Measurements from ENCODE around the gene CRYBA1. TPM values are rescaled to one million over a fixed set of nuclear protein-coding genes. Genes with fewer than 3 reads are reported as not detected.
"Not testable (repeated sequence)": the region's sequence is repeated elsewhere in the genome, so short reads cannot be mapped to it uniquely, and the experiment has no call there.

Gene CRYBA1
- total RNA-seq, 1 donor from 2014 or later = 0.84 TPM

GRCh38 chr17:29233301-29233700 is 13.4 kb upstream of the CRYBA1 start:
- Histone ChIP-seq H3K36me3 (no peaks in the 10 kb centered on the region), H3K79me2 (ENCODE audit: low read depth) (no peaks in the 10 kb centered on the region), H3F3A (ENCODE audit: low read depth) (no peaks in the 10 kb centered on the region), H3K9me3 (ENCODE audit: low read depth) (no peaks in the 10 kb centered on the region), H3K4me3 (no peak overlapping the region), H3K27ac (no peak overlapping the region), H3K4me2 (no peak overlapping the region), H3K27me3 (no peaks in the 10 kb centered on the region), H3K4me1 (no peaks in the 10 kb centered on the region), H3K9ac (no peak overlapping the region), H2AFZ (replicated peaks) (no peak overlapping the region), H4K20me1 (ENCODE audit: low read depth) (no peaks in the 10 kb centered on the region)
- H3K4me1 Mint-ChIP-seq = peaks cover 2% of the 10 kb centered on the region
- no peaks in the 10 kb centered on the region for H3K9me3 Mint-ChIP-seq
- no peak overlapping the region for H3K4me3 Mint-ChIP-seq
- H3K27me3 Mint-ChIP-seq (ENCODE audit: insufficient read depth, low read depth) = peaks cover 5% of the 10 kb centered on the region
- no peaks in the 10 kb centered on the region for H3K36me3 Mint-ChIP-seq
- DNase-seq (ENCODE audit: low spot score) = no peak
- TF ChIP-seq EZH2phosphoT487 (IDR thresholded peaks at IDR 0.05) = no peak
- no peak for TF ChIP-seq EZH2 (IDR thresholded peaks at IDR 0.05)
- no peak for TF ChIP-seq CTCF (IDR thresholded peaks at IDR 0.05)
- H3K27ac Mint-ChIP-seq = no peak overlapping the region

- H3K27me3 Mint-ChIP-seq (ENCODE audit: insufficient read depth, low read depth); H2AFZ ChIP-seq (replicated peaks); H3K9me3 Mint-ChIP-seq; H3K79me2 ChIP-seq (ENCODE audit: low read depth); H3F3A ChIP-seq (ENCODE audit: low read depth); H4K20me1 ChIP-seq (ENCODE audit: low read depth); H3K9ac ChIP-seq; H3K27me3 ChIP-seq; H3K4me3 ChIP-seq; H3K4me2 ChIP-seq; DNase-seq (ENCODE audit: low spot score); H3K4me1 Mint-ChIP-seq; H3K36me3 ChIP-seq; H3K4me1 ChIP-seq; H3K27ac ChIP-seq; H3K36me3 Mint-ChIP-seq; H3K9me3 ChIP-seq (ENCODE audit: low read depth); H3K4me3 Mint-ChIP-seq: not testable (repeated sequence)
- H3K27ac Mint-ChIP-seq = peak overlapping the region; percentile 44
Observed at GRCh38 chr17:29234972-29235371, 11.7 kb upstream of the CRYBA1 start.

GRCh38 chr17:29235904-29236303 is 10.8 kb upstream of the CRYBA1 start:
- peaks cover 14% of the 10 kb centered on the region for H3F3A ChIP-seq (ENCODE audit: low read depth)
- Mint-ChIP-seq H3K27me3 (ENCODE audit: insufficient read depth, low read depth) (peaks cover 5% of the 10 kb centered on the region), H3K4me1 (peaks cover 18% of the 10 kb centered on the region), H3K36me3 (no peaks in the 10 kb centered on the region), H3K27ac (peak overlapping the region; percentile 54), H3K9me3 (no peaks in the 10 kb centered on the region), H3K4me3 (no peak overlapping the region)
- no peaks in the 10 kb centered on the region for H3K79me2 ChIP-seq (ENCODE audit: low read depth)
- DNase-seq (ENCODE audit: low spot score) = no peak
- H3K9ac ChIP-seq = no peak overlapping the region
- no peak overlapping the region for H2AFZ ChIP-seq (replicated peaks)
- H3K27me3 ChIP-seq = no peaks in the 10 kb centered on the region
- no peaks in the 10 kb centered on the region for H3K9me3 ChIP-seq (ENCODE audit: low read depth)
- H3K4me2 ChIP-seq = no peak overlapping the region
- H3K4me3 ChIP-seq = no peak overlapping the region
- no peaks in the 10 kb centered on the region for H4K20me1 ChIP-seq (ENCODE audit: low read depth)
- H3K36me3 ChIP-seq = no peaks in the 10 kb centered on the region
- H3K4me1 ChIP-seq = peaks cover 9% of the 10 kb centered on the region
- no peak for TF ChIP-seq EZH2phosphoT487 (IDR thresholded peaks at IDR 0.05)
- no peak for TF ChIP-seq EZH2 (IDR thresholded peaks at IDR 0.05)
- no peak for TF ChIP-seq CTCF (IDR thresholded peaks at IDR 0.05)
- H3K27ac ChIP-seq = no peak overlapping the region

GRCh38 chr17:29237476-29238132 is 9.1 kb upstream of the CRYBA1 start:
- no peak for DNase-seq (ENCODE audit: low spot score)

More at GRCh38 chr17:29237476-29238132, 9.1 kb upstream of the CRYBA1 start:
- Histone ChIP-seq H3K36me3 (no peaks in the 10 kb centered on the region), H3F3A (ENCODE audit: low read depth) (peaks cover 30% of the 10 kb centered on the region), H3K27me3 (no peaks in the 10 kb centered on the region), H4K20me1 (ENCODE audit: low read depth) (no peaks in the 10 kb centered on the region), H3K9me3 (ENCODE audit: low read depth) (no peaks in the 10 kb centered on the region), H3K4me1 (peaks cover 19% of the 10 kb centered on the region), H3K4me3 (no peak overlapping the region), H2AFZ (replicated peaks) (no peak overlapping the region), H3K4me2 (no peak overlapping the region), H3K27ac (no peak overlapping the region), H3K79me2 (ENCODE audit: low read depth) (no peaks in the 10 kb centered on the region), H3K9ac (no peak overlapping the region)
- peaks cover 34% of the 10 kb centered on the region for H3K4me1 Mint-ChIP-seq
- H3K36me3 Mint-ChIP-seq = no peaks in the 10 kb centered on the region
- no peak overlapping the region for H3K4me3 Mint-ChIP-seq
- peaks cover 4% of the 10 kb centered on the region for H3K27me3 Mint-ChIP-seq (ENCODE audit: insufficient read depth, low read depth)
- H3K9me3 Mint-ChIP-seq = no peaks in the 10 kb centered on the region
- no peak overlapping the region for H3K27ac Mint-ChIP-seq
- TF ChIP-seq EZH2phosphoT487 (IDR thresholded peaks at IDR 0.05) (no peak), EZH2 (IDR thresholded peaks at IDR 0.05) (no peak), CTCF (IDR thresholded peaks at IDR 0.05) (no peak)

All from neural progenitor cell (in vitro differentiated cells).